Amniotic epithelial cell (primary cell): ENCODE measurements around the gene LY6G6F.
"Not testable (repeated sequence)": the region's sequence is repeated elsewhere in the genome, so short reads cannot be mapped to it uniquely, and the experiment has no call there.

Experiments
- DNase-seq: peaks from one replicate; pipeline ENCODE4 v3.0.0-alpha.2; 2010; ENCODE audit warnings: low read depth

The LY6G6F gene

GRCh38 chr6:31702819-31703716 is 3.6 kb upstream of the LY6G6F start, which contains the start of gene ABHD16A:
ABHD16A (minus strand) TSS chr6:31703324; CDS start chr6:31703281, 43 bp downstream.
- DNase-seq = peak; percentile 98

GRCh38 chr6:31705931-31706330 is 735 bp upstream of the LY6G6F start:
- DNase-seq = no peak

- no peak for DNase-seq
Measured at GRCh38 chr6:31707701-31708100, 1.0 kb downstream of the LY6G6F start.

GRCh38 chr6:31708224-31708623 is 1.6 kb downstream of the LY6G6F start:
- DNase-seq = no peak

GRCh38 chr6:31709157-31709556 is 2.5 kb downstream of the LY6G6F start:
- DNase-seq = not testable (repeated sequence)

GRCh38 chr6:31710523-31711219 is 4.0 kb downstream of the LY6G6F start:
- no peak for DNase-seq

- no peak for DNase-seq
Measured at GRCh38 chr6:31711233-31711632, 4.6 kb downstream of the LY6G6F start.

- no peak for DNase-seq
Measured at GRCh38 chr6:31712296-31712695, 5.6 kb downstream of the LY6G6F start.

GRCh38 chr6:31713465-31713864 is 6.8 kb downstream of the LY6G6F start:
- DNase-seq = no peak

- no peak for DNase-seq
Measured at GRCh38 chr6:31713991-31714684, 7.5 kb downstream of the LY6G6F start.

GRCh38 chr6:31715022-31715958 is 8.6 kb downstream of the LY6G6F start, which contains the start of gene LY6G6D:
LY6G6D (plus strand) TSS chr6:31715348; CDS start chr6:31715356, 8 bp downstream.
- DNase-seq = no peak

GRCh38 chr6:31717499-31718222 is 11.0 kb downstream of the LY6G6F start:
- no peak for DNase-seq

- DNase-seq = no peak
Measured at GRCh38 chr6:31718265-31718664, 11.6 kb downstream of the LY6G6F start.

- DNase-seq = no peak
Measured at GRCh38 chr6:31719001-31719400, 12.3 kb downstream of the LY6G6F start.

- DNase-seq = no peak
Measured at GRCh38 chr6:31720196-31720770, 13.6 kb downstream of the LY6G6F start.

- no peak for DNase-seq
Measured at GRCh38 chr6:31721351-31722020, 14.8 kb downstream of the LY6G6F start, which contains the start of gene LY6G6C. LY6G6C (minus strand) TSS chr6:31721746; CDS start chr6:31721679, 67 bp downstream.

GRCh38 chr6:31722173-31722572 is 15.5 kb downstream of the LY6G6F start:
- no peak for DNase-seq

- DNase-seq = no peak
Measured at GRCh38 chr6:31723245-31723979, 16.7 kb downstream of the LY6G6F start, which contains the start of gene MPIG6B. MPIG6B (plus strand) TSS chr6:31723373; CDS start chr6:31723384, 11 bp downstream.
